Heart left ventricle (tissue), 13 donors: Measurements from ENCODE around the gene FAM227A.

Experiments
- POLR2A ChIP-seq, 2 donors: fragments of 450-650 bp; IDR thresholded peaks; one replicate each; pipeline ENCODE4 v1.6.1; 2017; ENCODE audit warnings: antibody characterized with exemption in 2 of 2, mild to moderate bottlenecking in 2 of 2, moderate library complexity in 2 of 2
- TF ChIP-seq, protein P1 (sequence below), 12 donors: fragments of 200-600 bp; sonication (generic) in 4 of 12; IDR thresholded peaks; one replicate each; pipeline versions ENCODE4 v1.5.0 to v1.8.0; 2018 to 2022; ENCODE audit warnings: antibody characterized with exemption in 12 of 12, mild to moderate bottlenecking in 5 of 12
- donor health status: ischemic (EF 13 %, LVEDD 7.1; RV severe dilation, severe dysfunction).
- donor health status: DM: no; HTN: yes; CAD: no.
- donor health status: DM: no; HTN: no; CAD: no.
- donor health status: ischemic (EF 25% LVEDD 6.9; RV normal size, moderate dysfunction).
- donor health status: ischemic (EF 25% LVEDD 5.7; RV mildly dilated, moderate dysfunction).
- donor health status: ischemic (EF 35%, LVEDD 5.7; RV mildly dilated, moderate dysfunction).
- donor health status: nonischemic (EF 11% LVEDD 7.7; RV severe dilation, severe dysfunction).
- donor health status: DM: yes; HTN: yes; CAD: no.
- donor health status: PGD.
- donor health status: ischemic (EF 29% LVEDD 5.4; RV normal size, mild dysfunction).
- donor health status: nonischemic (EF 23%, LVEDD 6.1; RV moderate dilation, normal function).

DNA sequence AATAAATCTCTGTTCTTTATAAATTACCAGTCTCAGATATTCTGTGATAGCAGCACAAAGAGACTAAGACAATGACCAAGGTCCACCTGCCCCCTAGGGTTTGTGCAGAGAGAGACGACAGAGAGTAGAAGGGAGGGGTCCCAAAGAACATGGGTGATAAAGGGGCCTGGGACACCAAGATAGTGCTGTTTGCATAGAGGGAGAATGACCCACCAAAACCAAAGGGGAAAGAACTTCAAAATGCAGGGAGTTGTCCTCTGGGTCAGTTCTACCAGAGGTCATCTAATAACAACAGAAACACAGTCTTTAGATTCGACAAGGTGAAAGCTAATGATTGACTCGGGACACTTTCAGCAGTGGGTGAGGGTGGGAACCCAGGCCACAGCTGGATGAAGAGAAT is 23.7 kb downstream of the FAM227A start:
- TF ChIP-seq, protein P1, sequence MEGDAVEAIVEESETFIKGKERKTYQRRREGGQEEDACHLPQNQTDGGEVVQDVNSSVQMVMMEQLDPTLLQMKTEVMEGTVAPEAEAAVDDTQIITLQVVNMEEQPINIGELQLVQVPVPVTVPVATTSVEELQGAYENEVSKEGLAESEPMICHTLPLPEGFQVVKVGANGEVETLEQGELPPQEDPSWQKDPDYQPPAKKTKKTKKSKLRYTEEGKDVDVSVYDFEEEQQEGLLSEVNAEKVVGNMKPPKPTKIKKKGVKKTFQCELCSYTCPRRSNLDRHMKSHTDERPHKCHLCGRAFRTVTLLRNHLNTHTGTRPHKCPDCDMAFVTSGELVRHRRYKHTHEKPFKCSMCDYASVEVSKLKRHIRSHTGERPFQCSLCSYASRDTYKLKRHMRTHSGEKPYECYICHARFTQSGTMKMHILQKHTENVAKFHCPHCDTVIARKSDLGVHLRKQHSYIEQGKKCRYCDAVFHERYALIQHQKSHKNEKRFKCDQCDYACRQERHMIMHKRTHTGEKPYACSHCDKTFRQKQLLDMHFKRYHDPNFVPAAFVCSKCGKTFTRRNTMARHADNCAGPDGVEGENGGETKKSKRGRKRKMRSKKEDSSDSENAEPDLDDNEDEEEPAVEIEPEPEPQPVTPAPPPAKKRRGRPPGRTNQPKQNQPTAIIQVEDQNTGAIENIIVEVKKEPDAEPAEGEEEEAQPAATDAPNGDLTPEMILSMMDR (IDR thresholded peaks at IDR 0.05): no peak
- TF ChIP-seq POLR2A (IDR thresholded peaks at IDR 0.05): no peak
